Smooth muscle cell (in vitro differentiated cells): ENCODE results near the gene ARVCF. TPM values are rescaled to one million over a fixed set of nuclear protein-coding genes. Genes with fewer than 3 reads are reported as not detected.

Experiments used
- DNase-seq: peaks from one replicate; lab custom pipeline; 2025; ENCODE audit not compliant: unreplicated experiment; lab: John Stamatoyannopoulos, UW
- H2AFZ ChIP-seq: fragments of 200-600 bp; sonication (generic); 2 replicates; pipeline ENCODE4 v1.6.0; 2016; ENCODE audit warnings: antibody characterized with exemption, low read depth, mild to moderate bottlenecking
- H3F3A ChIP-seq: fragments of 200-600 bp; sonication (generic); 2 replicates; pipeline ENCODE4 v1.6.0; 2017; ENCODE audit warnings: antibody characterized with exemption, low read depth
- H3K27ac ChIP-seq: fragments of 200-600 bp; sonication (generic); 2 replicates; pipeline ENCODE4 v1.5.1; 2016; ENCODE audit warnings: low read depth, mild to moderate bottlenecking
- H3K27me3 ChIP-seq: fragments of 200-600 bp; sonication (generic); 2 replicates; pipeline ENCODE4 v1.6.1; 2016; ENCODE audit warnings: low read depth, mild to moderate bottlenecking
- H3K36me3 ChIP-seq: fragments of 200-600 bp; sonication (generic); 2 replicates; pipeline ENCODE4 v1.5.1; 2016; ENCODE audit warnings: low read depth
- H3K4me1 ChIP-seq: fragments of 200-600 bp; sonication (generic); 2 replicates; pipeline ENCODE4 v1.5.1; 2016; ENCODE audit warnings: low read depth
- H3K4me2 ChIP-seq: fragments of 200-600 bp; sonication (generic); 2 replicates; pipeline ENCODE4 v1.6.0; 2016; ENCODE audit warnings: mild to moderate bottlenecking
- H3K4me3 ChIP-seq: fragments of 200-600 bp; sonication (generic); 2 replicates; pipeline ENCODE4 v1.5.1; 2016; ENCODE audit warnings: mild to moderate bottlenecking
- H3K79me2 ChIP-seq: fragments of 200-600 bp; sonication (generic); 2 replicates; pipeline ENCODE4 v1.6.0; 2016; ENCODE audit warnings: low read depth, mild to moderate bottlenecking
- H3K9ac ChIP-seq: fragments of 200-600 bp; sonication (generic); 2 replicates; pipeline ENCODE4 v1.6.0; 2016; ENCODE audit warnings: low read depth
- H3K9me3 ChIP-seq: fragments of 200-600 bp; sonication (generic); replicated peaks from 2 replicates; pipeline ENCODE4 v1.5.1; 2016; ENCODE audit warnings: low read depth
- H4K20me1 ChIP-seq: fragments of 200-600 bp; sonication (generic); 2 replicates; pipeline ENCODE4 v1.6.0; 2016; ENCODE audit warnings: low read depth
- CTCF ChIP-seq: fragments of 200-600 bp; sonication (generic); IDR thresholded peaks from 2 replicates; pipeline ENCODE4 v1.5.1; 2017; ENCODE audit warnings: borderline replicate concordance, mild to moderate bottlenecking, antibody characterized with exemption; ENCODE audit not compliant: insufficient read depth, poor library complexity, severe bottlenecking
- WGBS: methylation state at CpG from one replicate; pipeline ENCODE4 v1.1.7; 2016; ENCODE audit warnings: low lambda C conversion rate; 5-methylcytosine and 5-hydroxymethylcytosine counted together
- polyA plus RNA-seq: library from polyadenylated mRNA; unstranded; fragments of >200 nt; fragmentation: Nextera tagmentation; extraction: Ambion mirVana; gene quantifications from 2 replicates; pipeline ENCODE4 v1.2.1, GENCODE V29; 2016
- total RNA-seq: library from RNA; depleted of rRNA; stranded (reverse); fragments of >200 nt; gene quantifications from 2 replicates; pipeline ENCODE4 v1.2.3, GENCODE V29; 2014

ARVCF gene
- total and polyA plus RNA-seq, 2 experiments from 2014 or later, result 5.4 to 10.6 TPM

- no peak overlapping the region for H3K4me3 ChIP-seq
- no peak for DNase-seq
- H3K79me2 ChIP-seq, result no peaks in the 10 kb centered on the region
- no peaks in the 10 kb centered on the region for H3K36me3 ChIP-seq
- H3K9me3 ChIP-seq, result no peaks in the 10 kb centered on the region
- WGBS, result 78% methylated on average over 10 of the region's 10 CpGs
- TF ChIP-seq CTCF, result peak; percentile 29
- no peak overlapping the region for H2AFZ ChIP-seq
- no peak overlapping the region for H3K27ac ChIP-seq
- H3K4me2 ChIP-seq, result no peak overlapping the region
- H3K9ac ChIP-seq, result no peak overlapping the region
- no peaks in the 10 kb centered on the region for H4K20me1 ChIP-seq
- no peaks in the 10 kb centered on the region for H3K27me3 ChIP-seq
- peaks cover 6% of the 10 kb centered on the region for H3K4me1 ChIP-seq
- H3F3A ChIP-seq, result no peaks in the 10 kb centered on the region
Measured at GRCh38 chr22:19965771-19966709, 50.6 kb downstream of the ARVCF start.

GRCh38 chr22:19964701-19965386 is 51.8 kb downstream of the ARVCF start:
- Histone ChIP-seq H2AFZ (no peak overlapping the region), H3K4me3 (no peak overlapping the region), H3K27ac (no peak overlapping the region), H3K9ac (no peak overlapping the region), H3K9me3 (no peaks in the 10 kb centered on the region), H3K27me3 (no peaks in the 10 kb centered on the region), H3F3A (no peaks in the 10 kb centered on the region), H4K20me1 (no peaks in the 10 kb centered on the region), H3K4me2 (no peak overlapping the region), H3K36me3 (no peaks in the 10 kb centered on the region), H3K79me2 (no peaks in the 10 kb centered on the region), H3K4me1 (peaks cover 8% of the 10 kb centered on the region)
- 97% methylated on average over 10 of the region's 15 CpGs for WGBS
- no peak for DNase-seq
- no peak for TF ChIP-seq CTCF

- no peak overlapping the region for H2AFZ ChIP-seq
- WGBS, result 96% methylated on average over 12 of the region's 12 CpGs
- no peaks in the 10 kb centered on the region for H3K27me3 ChIP-seq
- no peak overlapping the region for H3K4me2 ChIP-seq
- H3K4me1 ChIP-seq, result peaks cover 15% of the 10 kb centered on the region
- no peaks in the 10 kb centered on the region for H3K9me3 ChIP-seq
- H3K36me3 ChIP-seq, result no peaks in the 10 kb centered on the region
- H3K79me2 ChIP-seq, result no peaks in the 10 kb centered on the region
- H3K27ac ChIP-seq, result no peak overlapping the region
- H3K4me3 ChIP-seq, result no peak overlapping the region
- H3F3A ChIP-seq, result no peaks in the 10 kb centered on the region
- H3K9ac ChIP-seq, result no peak overlapping the region
- no peak for DNase-seq
- no peaks in the 10 kb centered on the region for H4K20me1 ChIP-seq
- TF ChIP-seq CTCF, result no peak
Measured at GRCh38 chr22:19963863-19964642, 52.6 kb downstream of the ARVCF start.
